Measurements from ENCODE around the gene BATF2. TPM values are rescaled to one million over a fixed set of nuclear protein-coding genes. Genes with fewer than 3 reads are reported as not detected.

The BATF2 gene
- polyA plus RNA-seq, 1 donor from 2014 or later, result not detected

DNA sequence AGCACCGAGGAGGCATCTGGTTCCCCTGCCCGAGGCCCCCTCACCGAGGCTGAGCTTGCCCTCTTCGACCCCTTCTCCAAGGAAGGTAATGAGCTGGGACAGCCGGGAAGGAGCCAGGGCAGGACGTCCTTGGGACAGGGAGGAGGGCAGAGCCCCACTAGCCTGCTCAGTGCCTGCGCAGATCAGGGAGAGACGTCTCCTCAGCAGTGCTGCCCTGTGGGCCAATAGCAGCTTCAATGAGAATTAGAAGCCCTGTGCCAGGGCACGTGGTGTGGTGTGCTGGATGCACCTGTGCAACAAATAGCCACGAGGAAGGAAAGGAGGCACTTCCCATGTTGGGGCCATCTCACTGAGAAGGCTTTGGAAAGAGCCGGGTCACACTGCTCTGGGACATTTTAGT lies 38.8 kb upstream of the BATF2 start:
- Histone ChIP-seq H4K20me1 (ENCODE audit: insufficient read depth) (no peaks in the 10 kb centered on the region), H3F3A (ENCODE audit: insufficient read depth, low read length, poor library complexity, severe bottlenecking) (no peaks in the 10 kb centered on the region), H3K4me3 (ENCODE audit: low read length) (no peak overlapping the region), H3K79me2 (replicated peaks; ENCODE audit: insufficient read depth, low read length) (no peaks in the 10 kb centered on the region), H3K9ac (ENCODE audit: low read length) (no peak overlapping the region), H2AFZ (ENCODE audit: low read depth, low read length) (no peak overlapping the region), H3K9me3 (ENCODE audit: low read length) (no peaks in the 10 kb centered on the region), H3K4me2 (ENCODE audit: low read length) (no peak overlapping the region), H3K36me3 (ENCODE audit: insufficient read depth, low read length) (no peaks in the 10 kb centered on the region), H3K27ac (ENCODE audit: low read length) (no peak overlapping the region), H3K27me3 (ENCODE audit: insufficient read depth, low read depth, low read length) (no peaks in the 10 kb centered on the region), H3K9me2 (ENCODE audit: insufficient read depth, low read length) (no peaks in the 10 kb centered on the region)
- TF ChIP-seq RAD21 (conservative IDR thresholded peaks at IDR 0.05) (no peak), EP300 (conservative IDR thresholded peaks at IDR 0.05; ENCODE audit: poor library complexity, severe bottlenecking) (no peak), TAF1 (IDR thresholded peaks at IDR 0.05; ENCODE audit: low read depth) (no peak), SMC3 (conservative IDR thresholded peaks at IDR 0.05; ENCODE audit: poor library complexity) (no peak), MXI1 (conservative IDR thresholded peaks at IDR 0.05; ENCODE audit: poor library complexity, severe bottlenecking) (no peak)

DNA sequence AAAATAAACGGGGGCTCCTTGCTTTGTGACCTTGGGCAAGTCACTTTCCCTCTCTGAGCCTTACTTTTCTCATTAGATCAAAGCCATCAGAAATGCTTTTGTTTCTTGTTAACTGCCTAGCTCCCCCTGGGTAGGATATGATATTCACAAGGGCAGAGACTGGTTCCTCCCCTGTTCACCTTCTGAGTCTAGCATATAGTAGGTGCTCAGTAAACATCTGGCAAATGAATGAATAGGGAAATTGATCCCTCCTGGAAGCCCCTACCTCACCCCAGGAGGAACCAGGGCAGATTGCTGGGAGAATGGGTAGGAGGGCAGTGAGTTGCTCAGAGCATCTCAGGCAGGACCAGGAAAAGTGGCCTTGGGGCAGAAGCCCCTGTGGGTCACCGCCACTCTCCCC lies 37.7 kb upstream of the BATF2 start:
- H3K79me2 ChIP-seq (replicated peaks; ENCODE audit: insufficient read depth, low read length), result no peaks in the 10 kb centered on the region
- no peaks in the 10 kb centered on the region for H3F3A ChIP-seq (ENCODE audit: insufficient read depth, low read length, poor library complexity, severe bottlenecking)
- H3K9ac ChIP-seq (ENCODE audit: low read length), result no peak overlapping the region
- no peak overlapping the region for H2AFZ ChIP-seq (ENCODE audit: low read depth, low read length)
- no peaks in the 10 kb centered on the region for H3K9me3 ChIP-seq (ENCODE audit: low read length)
- H3K27me3 ChIP-seq (ENCODE audit: insufficient read depth, low read depth, low read length), result no peaks in the 10 kb centered on the region
- no peak overlapping the region for H3K4me3 ChIP-seq (ENCODE audit: low read length)
- no peaks in the 10 kb centered on the region for H3K9me2 ChIP-seq (ENCODE audit: insufficient read depth, low read length)
- TF ChIP-seq EP300 (conservative IDR thresholded peaks at IDR 0.05; ENCODE audit: poor library complexity, severe bottlenecking), result no peak
- TF ChIP-seq RAD21 (conservative IDR thresholded peaks at IDR 0.05), result no peak
- no peak for TF ChIP-seq SMC3 (conservative IDR thresholded peaks at IDR 0.05; ENCODE audit: poor library complexity)
- TF ChIP-seq, protein P1, sequence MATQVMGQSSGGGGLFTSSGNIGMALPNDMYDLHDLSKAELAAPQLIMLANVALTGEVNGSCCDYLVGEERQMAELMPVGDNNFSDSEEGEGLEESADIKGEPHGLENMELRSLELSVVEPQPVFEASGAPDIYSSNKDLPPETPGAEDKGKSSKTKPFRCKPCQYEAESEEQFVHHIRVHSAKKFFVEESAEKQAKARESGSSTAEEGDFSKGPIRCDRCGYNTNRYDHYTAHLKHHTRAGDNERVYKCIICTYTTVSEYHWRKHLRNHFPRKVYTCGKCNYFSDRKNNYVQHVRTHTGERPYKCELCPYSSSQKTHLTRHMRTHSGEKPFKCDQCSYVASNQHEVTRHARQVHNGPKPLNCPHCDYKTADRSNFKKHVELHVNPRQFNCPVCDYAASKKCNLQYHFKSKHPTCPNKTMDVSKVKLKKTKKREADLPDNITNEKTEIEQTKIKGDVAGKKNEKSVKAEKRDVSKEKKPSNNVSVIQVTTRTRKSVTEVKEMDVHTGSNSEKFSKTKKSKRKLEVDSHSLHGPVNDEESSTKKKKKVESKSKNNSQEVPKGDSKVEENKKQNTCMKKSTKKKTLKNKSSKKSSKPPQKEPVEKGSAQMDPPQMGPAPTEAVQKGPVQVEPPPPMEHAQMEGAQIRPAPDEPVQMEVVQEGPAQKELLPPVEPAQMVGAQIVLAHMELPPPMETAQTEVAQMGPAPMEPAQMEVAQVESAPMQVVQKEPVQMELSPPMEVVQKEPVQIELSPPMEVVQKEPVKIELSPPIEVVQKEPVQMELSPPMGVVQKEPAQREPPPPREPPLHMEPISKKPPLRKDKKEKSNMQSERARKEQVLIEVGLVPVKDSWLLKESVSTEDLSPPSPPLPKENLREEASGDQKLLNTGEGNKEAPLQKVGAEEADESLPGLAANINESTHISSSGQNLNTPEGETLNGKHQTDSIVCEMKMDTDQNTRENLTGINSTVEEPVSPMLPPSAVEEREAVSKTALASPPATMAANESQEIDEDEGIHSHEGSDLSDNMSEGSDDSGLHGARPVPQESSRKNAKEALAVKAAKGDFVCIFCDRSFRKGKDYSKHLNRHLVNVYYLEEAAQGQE (IDR thresholded peaks at IDR 0.05; ENCODE audit: borderline replicate concordance), result no peak
- no peak for TF ChIP-seq MXI1 (conservative IDR thresholded peaks at IDR 0.05; ENCODE audit: poor library complexity, severe bottlenecking)
- TF ChIP-seq TAF1 (IDR thresholded peaks at IDR 0.05; ENCODE audit: low read depth), result no peak
- TF ChIP-seq POLR2AphosphoS5 (IDR thresholded peaks at IDR 0.05), result no peak
- no peak for TF ChIP-seq EZH2 (IDR thresholded peaks at IDR 0.05; ENCODE audit: borderline replicate concordance, insufficient read depth, low read length, poor library complexity, severe bottlenecking)
- TF ChIP-seq, protein P2, sequence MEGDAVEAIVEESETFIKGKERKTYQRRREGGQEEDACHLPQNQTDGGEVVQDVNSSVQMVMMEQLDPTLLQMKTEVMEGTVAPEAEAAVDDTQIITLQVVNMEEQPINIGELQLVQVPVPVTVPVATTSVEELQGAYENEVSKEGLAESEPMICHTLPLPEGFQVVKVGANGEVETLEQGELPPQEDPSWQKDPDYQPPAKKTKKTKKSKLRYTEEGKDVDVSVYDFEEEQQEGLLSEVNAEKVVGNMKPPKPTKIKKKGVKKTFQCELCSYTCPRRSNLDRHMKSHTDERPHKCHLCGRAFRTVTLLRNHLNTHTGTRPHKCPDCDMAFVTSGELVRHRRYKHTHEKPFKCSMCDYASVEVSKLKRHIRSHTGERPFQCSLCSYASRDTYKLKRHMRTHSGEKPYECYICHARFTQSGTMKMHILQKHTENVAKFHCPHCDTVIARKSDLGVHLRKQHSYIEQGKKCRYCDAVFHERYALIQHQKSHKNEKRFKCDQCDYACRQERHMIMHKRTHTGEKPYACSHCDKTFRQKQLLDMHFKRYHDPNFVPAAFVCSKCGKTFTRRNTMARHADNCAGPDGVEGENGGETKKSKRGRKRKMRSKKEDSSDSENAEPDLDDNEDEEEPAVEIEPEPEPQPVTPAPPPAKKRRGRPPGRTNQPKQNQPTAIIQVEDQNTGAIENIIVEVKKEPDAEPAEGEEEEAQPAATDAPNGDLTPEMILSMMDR (IDR thresholded peaks at IDR 0.05; ENCODE audit: poor library complexity, severe bottlenecking), result no peak
- no peaks in the 10 kb centered on the region for H3K36me3 ChIP-seq (ENCODE audit: insufficient read depth, low read length)
- H3K4me2 ChIP-seq (ENCODE audit: low read length), result no peak overlapping the region
- no peak overlapping the region for H3K27ac ChIP-seq (ENCODE audit: low read length)
- no peaks in the 10 kb centered on the region for H4K20me1 ChIP-seq (ENCODE audit: insufficient read depth)

Data from neural cell (in vitro differentiated cells).